HCT116 (cell line): ENCODE results near the gene CSF2RB. TPM values are rescaled to one million over a fixed set of nuclear protein-coding genes. Genes with fewer than 3 reads are reported as not detected.

Experiments used
- ATAC-seq: fragments of 200-7000 bp; cut with Tn5 transposase; 2 replicates; pipeline ENCODE4 v1.9.1; 2020; ENCODE audit warnings: mild to moderate bottlenecking, moderate library complexity
- BruUV-seq: library from RNA; stranded (reverse); fragments of 400-500 nt; replicated peaks from 2 replicates; lab custom pipeline; 2021; lab: Mats Ljungman, UMichigan
- CTCF ChIA-PET: fragments of 300-600 bp; sonication (Branson Sonifier 250); formaldehyde crosslinking; loops from one replicate; lab custom pipeline; 2021; ENCODE audit warnings: antibody characterized with exemption; lab: Charles Lee
- POLR2A ChIA-PET: fragments of 300-600, 350-600 bp; sonication (Branson Sonifier 250); formaldehyde crosslinking; loops from one replicate; lab custom pipeline; 2021; ENCODE audit warnings: antibody characterized with exemption; lab: Charles Lee
- RAD21 ChIA-PET, 2 experiments: fragments of 300-600 bp; sonication (Branson Sonifier 250); formaldehyde crosslinking; loops; one replicate each; lab custom pipeline; 2023; ENCODE audit warnings: low total read pairs in 2 of 2; ENCODE audit not compliant: uncharacterized antibody in 2 of 2, unreplicated experiment in 2 of 2, low non-redundant PET in 1 of 2; lab: Charles Lee
- DNase-seq: peaks from one replicate; pipeline ENCODE4 v3.0.0-alpha.2; 2010; ENCODE audit warnings: low read depth, low spot score
- H2AFZ ChIP-seq: fragments of 200-600 bp; shearing (Covaris generic), sonication (generic); 2 replicates; pipeline ENCODE4 v1.6.1; 2017; ENCODE audit warnings: low read depth, mixed run types, mixed read lengths, antibody characterized with exemption, low read length; ENCODE audit not compliant: poor library complexity, severe bottlenecking
- H3K27ac ChIP-seq: 2 replicates; pipeline ENCODE4 v1.5.1; 2012; ENCODE audit warnings: low read depth, low read length
- H3K27me3 ChIP-seq: fragments of 200-600 bp; sonication (generic); 2 replicates; pipeline ENCODE4 v1.6.1; 2016; ENCODE audit warnings: mixed run types, low read length, mixed read lengths; ENCODE audit not compliant: insufficient read depth
- H3K36me3 ChIP-seq, 2 experiments: fragments of 200-500 bp in 1 of 2; fragments of 200-600 bp in 1 of 2; sonication (Bioruptor generic) in 1 of 2; sonication (generic) in 1 of 2; 2 replicates each; pipeline versions ENCODE4 v1.5.1 to v1.6.1; 2014 to 2016; ENCODE audit warnings: low read length in 2 of 2, inconsistent platforms in 1 of 2, mixed read lengths in 1 of 2, mixed run types in 1 of 2; ENCODE audit not compliant: insufficient read depth in 2 of 2, control insufficient read depth in 1 of 2
- H3K4me1 ChIP-seq, 2 experiments: fragments of 200-600 bp in 1 of 2; sonication (generic) in 1 of 2; 2 replicates each; pipeline versions ENCODE4 v1.5.1 to v1.6.1; 2012 to 2017; ENCODE audit warnings: low read length in 2 of 2, inconsistent platforms in 1 of 2, mild to moderate bottlenecking in 1 of 2, mixed read lengths in 1 of 2, mixed run types in 1 of 2, moderate library complexity in 1 of 2; ENCODE audit not compliant: insufficient read depth in 2 of 2, control insufficient read depth in 1 of 2
- H3K4me2 ChIP-seq: fragments of 200-600 bp; sonication (generic); 2 replicates; pipeline ENCODE4 v1.6.1; 2017; ENCODE audit warnings: mixed run types, low read length, mixed read lengths
- H3K4me3 ChIP-seq, 2 experiments: fragments of 200-600 bp in 1 of 2; sonication (generic) in 1 of 2; replicated peaks in 1 of 2; 2 replicates each; pipeline ENCODE4 v1.5.1; 2011 to 2016; ENCODE audit warnings: low read length in 2 of 2, control low read depth in 1 of 2, low read depth in 1 of 2, mild to moderate bottlenecking in 1 of 2, mixed read lengths in 1 of 2, mixed run types in 1 of 2
- H3K79me2 ChIP-seq: fragments of 200-600 bp; sonication (generic); 2 replicates; pipeline ENCODE4 v1.6.1; 2017; ENCODE audit warnings: mild to moderate bottlenecking, mixed run types, low read length, moderate library complexity, mixed read lengths; ENCODE audit not compliant: insufficient read depth
- H3K9ac ChIP-seq: fragments of 200-600 bp; sonication (generic); 2 replicates; pipeline ENCODE4 v1.6.1; 2016; ENCODE audit warnings: low read length, mixed read lengths
- H3K9me2 ChIP-seq: fragments of 200-600 bp; sonication (generic), shearing (Covaris generic); 2 replicates; pipeline ENCODE4 v1.6.1; 2017; ENCODE audit warnings: mixed run types, mild to moderate bottlenecking, moderate library complexity; ENCODE audit not compliant: insufficient read depth
- H3K9me3 ChIP-seq, 2 experiments: fragments of 200-500 bp in 1 of 2; fragments of 200-600 bp in 1 of 2; sonication (Bioruptor generic) in 1 of 2; sonication (generic) in 1 of 2; 2 replicates each; pipeline ENCODE4 v1.6.1; 2014 to 2017; ENCODE audit warnings: low read length in 2 of 2, mixed read lengths in 2 of 2, inconsistent platforms in 1 of 2, low read depth in 1 of 2, mild to moderate bottlenecking in 1 of 2, mixed run types in 1 of 2, moderate library complexity in 1 of 2; ENCODE audit not compliant: control insufficient read depth in 1 of 2, insufficient read depth in 1 of 2
- H4K20me1 ChIP-seq: fragments of 200-600 bp; sonication (generic), shearing (Covaris generic); 2 replicates; pipeline ENCODE4 v1.6.1; 2017; ENCODE audit warnings: mixed run types, mild to moderate bottlenecking, moderate library complexity; ENCODE audit not compliant: insufficient read depth
- ATF3 ChIP-seq: IDR thresholded peaks from 2 replicates; pipeline ENCODE4 v1.6.1; 2012
- CBX3 ChIP-seq: IDR thresholded peaks from 2 replicates; pipeline ENCODE4 v1.6.1; 2012; ENCODE audit warnings: low read depth
- CTCF ChIP-seq, 3 experiments: fragments of 200-600 bp in 1 of 3; sonication (generic) in 1 of 3; IDR thresholded peaks in 2 of 3; conservative IDR thresholded peaks in 1 of 3; 2 replicates each; pipeline ENCODE4 v1.5.1; 2012 to 2017; ENCODE audit warnings: low read depth in 2 of 3, low read length in 2 of 3, antibody characterized with exemption in 1 of 3, borderline replicate concordance in 1 of 3, control low read depth in 1 of 3, mild to moderate bottlenecking in 1 of 3, mixed read lengths in 1 of 3, mixed run types in 1 of 3, moderate library complexity in 1 of 3; ENCODE audit not compliant: insufficient read depth in 1 of 3
- EGR1 ChIP-seq: IDR thresholded peaks from 2 replicates; pipeline ENCODE4 v1.6.1; 2012; ENCODE audit warnings: low read depth
- ELF1 ChIP-seq: IDR thresholded peaks from 2 replicates; pipeline ENCODE4 v1.6.1; 2012; ENCODE audit warnings: low read depth, borderline replicate concordance
- EZH2phosphoT487 ChIP-seq: fragments of 200-600 bp; IDR thresholded peaks from 2 replicates; pipeline ENCODE4 v1.6.1; 2018; ENCODE audit warnings: antibody characterized with exemption, borderline replicate concordance
- FOSL1 ChIP-seq: IDR thresholded peaks from 2 replicates; pipeline ENCODE4 v1.6.1; 2012; ENCODE audit warnings: low read depth
- JUND ChIP-seq: IDR thresholded peaks from 2 replicates; pipeline ENCODE4 v1.6.1; 2012
- POLR2AphosphoS5 ChIP-seq: IDR thresholded peaks from 2 replicates; pipeline ENCODE4 v1.6.1; 2011; ENCODE audit warnings: mild to moderate bottlenecking, low read depth, low read length, moderate library complexity
- RAD21 ChIP-seq: IDR thresholded peaks from 2 replicates; pipeline ENCODE4 v1.6.1; 2012; ENCODE audit warnings: low read depth, mild to moderate bottlenecking
- REST ChIP-seq: IDR thresholded peaks from 2 replicates; pipeline ENCODE4 v1.6.1; 2012; ENCODE audit warnings: low read depth
- SIN3A ChIP-seq: IDR thresholded peaks from 2 replicates; pipeline ENCODE4 v1.6.1; 2012; ENCODE audit warnings: low read depth
- SP1 ChIP-seq: IDR thresholded peaks from 2 replicates; pipeline ENCODE4 v1.6.1; 2012; ENCODE audit warnings: low read depth
- TCF7L2 ChIP-seq: IDR thresholded peaks from 2 replicates; pipeline ENCODE4 v1.7.0; 2011; ENCODE audit warnings: borderline replicate concordance, inconsistent platforms; ENCODE audit not compliant: insufficient read depth, insufficient read length; ENCODE audit errors: extremely low read depth
- YY1 ChIP-seq: IDR thresholded peaks from 2 replicates; pipeline ENCODE4 v1.6.1; 2011; ENCODE audit warnings: low read length, low read depth, moderate library complexity, mild to moderate bottlenecking; ENCODE audit not compliant: insufficient replicate concordance; ENCODE audit errors: extremely low read depth
- ZNF274 ChIP-seq: fragments of 200-500 bp; sonication (Bioruptor generic); IDR thresholded peaks from 2 replicates; pipeline ENCODE4 v1.6.1; 2014; ENCODE audit warnings: mild to moderate bottlenecking, low read depth, low read length, inconsistent platforms
- intact Hi-C: fragments of 100-400 bp; cut with micrococcal nuclease; formaldehyde crosslinking; loops from 2 replicates; pipeline ENCODE4 v1.10.0; 2022
- total RNA-seq: library from RNA; stranded (reverse); gene quantifications from one replicate; pipeline ENCODE4 v1.2.1, GENCODE V29; 2021; ENCODE audit not compliant: unreplicated experiment
- TF ChIP-seq, protein P1 (sequence below): IDR thresholded peaks from 2 replicates; pipeline ENCODE4 v1.6.1; 2012
- TF ChIP-seq, protein P2 (sequence below): IDR thresholded peaks from 2 replicates; pipeline ENCODE4 v1.6.1; 2011; ENCODE audit warnings: mild to moderate bottlenecking, low read length, moderate library complexity; ENCODE audit not compliant: insufficient replicate concordance; ENCODE audit errors: extremely low read depth

CSF2RB gene
- total RNA-seq, 1 experiment from 2014 or later: 0.10 TPM

GRCh38 chr22:36971341-36972125 is 58.1 kb downstream of the CSF2RB start:
- Histone ChIP-seq H3K9ac (no peak overlapping the region), H3K27me3 (no peaks in the 10 kb centered on the region), H3K9me2 (no peaks in the 10 kb centered on the region), H3K79me2 (no peaks in the 10 kb centered on the region), H3K27ac (no peak overlapping the region), H3K4me2 (no peak overlapping the region), H3K4me3 (no peak overlapping the region), H4K20me1 (no peaks in the 10 kb centered on the region), H2AFZ (no peak overlapping the region), H3K4me1 (no peaks in the 10 kb centered on the region), H3K9me3 (no peaks in the 10 kb centered on the region), H3K36me3 (no peaks in the 10 kb centered on the region)
- ATAC-seq (no peak), DNase-seq (no peak)
- intact Hi-C loops: no loop called here
- RAD21 ChIA-PET: no interaction called here
- CTCF ChIA-PET: no interaction called here
- TF ChIP-seq ATF3: no peak
- no peak for TF ChIP-seq SIN3A
- TF ChIP-seq FOSL1: no peak
- no peak for TF ChIP-seq POLR2AphosphoS5
- TF ChIP-seq EGR1: no peak
- TF ChIP-seq REST: no peak
- TF ChIP-seq RAD21: no peak
- no peak for TF ChIP-seq JUND
- no peak for TF ChIP-seq ELF1
- TF ChIP-seq, protein P1, sequence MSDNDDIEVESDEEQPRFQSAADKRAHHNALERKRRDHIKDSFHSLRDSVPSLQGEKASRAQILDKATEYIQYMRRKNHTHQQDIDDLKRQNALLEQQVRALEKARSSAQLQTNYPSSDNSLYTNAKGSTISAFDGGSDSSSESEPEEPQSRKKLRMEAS: no peak
- no peak for TF ChIP-seq YY1
- TF ChIP-seq, protein P2, sequence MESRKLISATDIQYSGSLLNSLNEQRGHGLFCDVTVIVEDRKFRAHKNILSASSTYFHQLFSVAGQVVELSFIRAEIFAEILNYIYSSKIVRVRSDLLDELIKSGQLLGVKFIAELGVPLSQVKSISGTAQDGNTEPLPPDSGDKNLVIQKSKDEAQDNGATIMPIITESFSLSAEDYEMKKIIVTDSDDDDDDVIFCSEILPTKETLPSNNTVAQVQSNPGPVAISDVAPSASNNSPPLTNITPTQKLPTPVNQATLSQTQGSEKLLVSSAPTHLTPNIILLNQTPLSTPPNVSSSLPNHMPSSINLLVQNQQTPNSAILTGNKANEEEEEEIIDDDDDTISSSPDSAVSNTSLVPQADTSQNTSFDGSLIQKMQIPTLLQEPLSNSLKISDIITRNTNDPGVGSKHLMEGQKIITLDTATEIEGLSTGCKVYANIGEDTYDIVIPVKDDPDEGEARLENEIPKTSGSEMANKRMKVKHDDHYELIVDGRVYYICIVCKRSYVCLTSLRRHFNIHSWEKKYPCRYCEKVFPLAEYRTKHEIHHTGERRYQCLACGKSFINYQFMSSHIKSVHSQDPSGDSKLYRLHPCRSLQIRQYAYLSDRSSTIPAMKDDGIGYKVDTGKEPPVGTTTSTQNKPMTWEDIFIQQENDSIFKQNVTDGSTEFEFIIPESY: no peak
- TF ChIP-seq CBX3: no peak
- TF ChIP-seq CTCF (IDR thresholded peaks at IDR 0.05 in 2 of 3, conservative IDR thresholded peaks at IDR 0.05 in 1 of 3; ENCODE audit: borderline replicate concordance in 1 of 3, insufficient read depth in 1 of 3, low read depth in 2 of 3, low read length in 2 of 3): no peak
- no peak for TF ChIP-seq EZH2phosphoT487
- no peak for TF ChIP-seq ZNF274
- no peak for TF ChIP-seq SP1
- no peak for TF ChIP-seq TCF7L2
- POLR2A ChIA-PET: no interaction called here
- BruUV-seq: no TSS peak
